GM18951 (cell line): ENCODE data around the gene CUL9.

Source experiments
- POLR2A ChIP-seq: IDR thresholded peaks from 4 replicates; pipeline ENCODE4 v1.6.1; 2011; ENCODE audit warnings: mild to moderate bottlenecking; ENCODE audit not compliant: insufficient read length, insufficient read depth; ENCODE audit errors: extremely low read depth
- in situ Hi-C: fragments of 300-500 bp; cut with MboI; formaldehyde crosslinking; loops from one replicate; pipeline ENCODE4 v1.12.0; 2022; ENCODE audit warnings: low sequenced_read_pairs, mixed read lengths, inconsistent platforms; ENCODE audit not compliant: unreplicated experiment

The CUL9 gene

GRCh38 chr6:43263314-43264178, 81.5 kb downstream of the CUL9 start:
- no peak for TF ChIP-seq POLR2A
- in situ Hi-C loops, result no loop called here

DNA sequence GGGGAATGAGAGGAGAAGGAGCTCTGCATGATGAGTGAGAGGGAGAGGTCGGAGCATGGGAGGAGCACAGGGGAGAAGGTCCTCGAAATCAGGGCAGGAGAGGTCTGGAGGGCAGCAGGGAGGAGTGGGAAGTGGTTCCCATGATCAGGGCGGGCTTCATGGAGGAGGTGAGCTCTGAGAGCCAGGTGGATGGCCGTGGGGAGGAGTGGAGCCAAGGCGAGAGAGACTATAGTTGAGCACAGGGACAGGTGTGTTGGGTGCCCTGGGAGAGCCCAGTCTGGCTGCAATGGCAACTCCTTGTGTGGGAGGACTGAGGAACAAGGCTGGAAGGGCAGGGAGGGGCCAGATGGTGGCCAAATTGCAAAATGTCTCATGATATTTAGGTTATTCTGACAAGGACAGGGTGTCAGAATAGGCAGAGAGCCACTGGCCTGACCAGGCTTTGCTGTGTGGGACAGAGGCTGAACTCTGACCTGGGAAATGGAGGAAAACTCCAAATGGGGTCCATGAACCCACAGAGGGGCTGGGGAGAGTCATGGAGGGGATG, 82.7 kb downstream of the CUL9 start:
- TF ChIP-seq POLR2A, result no peak
- in situ Hi-C loops, result no loop called here

DNA sequence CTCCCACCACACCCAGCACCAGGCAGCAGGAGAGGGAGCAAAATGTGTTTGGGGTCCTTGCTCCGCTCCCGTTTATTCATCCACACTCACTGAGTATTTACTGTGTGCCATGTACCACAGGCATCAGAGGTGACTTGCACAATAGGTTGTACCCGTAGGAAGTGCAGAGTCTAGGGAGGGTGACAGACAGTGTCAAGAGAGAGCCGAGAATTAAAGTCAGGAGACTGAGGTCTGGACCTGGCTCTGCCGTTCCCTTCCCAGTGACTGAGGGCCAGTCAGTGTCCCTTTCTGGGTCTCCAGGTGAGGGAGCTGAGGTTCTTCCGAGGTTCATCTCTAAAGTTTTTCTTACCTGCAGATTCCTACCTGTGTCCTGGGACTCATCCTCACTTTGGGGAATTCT, 83.6 kb downstream of the CUL9 start:
- TF ChIP-seq POLR2A, result no peak

DNA sequence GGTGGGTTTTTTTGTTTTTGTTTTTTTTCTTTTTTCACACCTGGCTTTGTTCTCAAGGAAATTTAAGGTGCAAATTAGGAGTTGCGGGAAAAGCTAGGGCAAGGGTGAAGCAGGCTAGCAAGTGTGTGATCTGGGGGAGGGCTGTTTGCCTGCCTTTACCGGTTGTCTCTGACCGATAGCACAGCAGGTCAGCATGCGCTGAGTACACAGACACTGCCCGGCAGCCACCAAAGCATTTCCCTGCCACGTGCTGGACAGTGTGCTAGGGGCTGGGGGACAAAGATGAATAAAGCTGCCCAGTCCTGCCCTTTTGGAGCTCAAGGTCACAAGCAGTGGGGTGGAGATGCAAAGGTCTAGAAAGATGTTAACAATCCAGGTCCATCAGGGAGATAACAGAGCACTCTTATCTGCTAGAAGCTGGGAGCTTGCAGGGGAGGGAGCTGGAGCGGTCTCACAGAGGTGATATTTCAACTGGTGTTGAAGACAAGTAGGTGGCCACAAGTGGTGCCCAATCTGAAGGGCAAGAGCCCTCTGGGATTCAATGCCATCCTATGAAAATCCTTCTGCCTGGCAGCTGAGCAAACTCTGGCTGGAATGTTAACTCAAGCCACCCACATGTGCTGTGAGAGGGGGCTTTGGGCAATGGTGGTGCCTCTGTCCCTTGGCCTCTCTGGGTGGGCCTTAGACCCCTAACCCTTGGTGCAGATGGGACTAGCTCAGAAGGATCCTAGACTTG, 85.8 kb downstream of the CUL9 start:
- TF ChIP-seq POLR2A, result no peak
- in situ Hi-C loops, result no loop called here

More for the DNA sequence above, 83.6 kb downstream of the CUL9 start:
- in situ Hi-C loops, result no loop called here

GRCh38 chr6:43268355-43268700, 86.3 kb downstream of the CUL9 start:
- in situ Hi-C loops, result no loop called here
- TF ChIP-seq POLR2A, result no peak

DNA sequence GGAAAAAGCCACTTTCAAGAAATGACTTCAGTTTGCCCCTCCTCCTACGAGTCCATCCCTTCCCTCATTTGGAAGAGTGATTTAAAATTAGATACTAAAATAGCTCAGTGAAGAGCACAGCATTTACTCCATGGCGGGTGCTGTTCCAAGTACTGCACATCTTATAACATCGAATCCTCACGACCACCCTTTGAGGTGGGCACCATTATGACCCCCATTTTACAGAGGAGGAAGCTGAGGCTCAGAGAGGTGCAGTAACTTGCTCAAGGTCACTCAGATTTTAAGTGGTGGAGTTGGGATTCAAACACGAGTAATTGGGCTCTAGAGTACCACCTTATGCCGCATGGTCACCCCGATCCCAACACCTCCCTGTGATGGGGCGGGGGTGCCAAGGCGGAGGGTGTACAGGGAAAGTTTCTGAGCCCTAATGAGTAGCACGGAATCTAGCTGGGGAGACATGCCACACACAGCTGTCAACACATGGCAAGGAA, 86.8 kb downstream of the CUL9 start:
- in situ Hi-C loops, result no loop called here
- TF ChIP-seq POLR2A, result no peak

- in situ Hi-C loops, result no loop called here
Measured at GRCh38 chr6:43269273-43270007, 87.4 kb downstream of the CUL9 start.

GRCh38 chr6:43271103-43271815, 89.3 kb downstream of the CUL9 start:
- in situ Hi-C loops, result no loop called here
- TF ChIP-seq POLR2A, result no peak

More at GRCh38 chr6:43269273-43270007, 87.4 kb downstream of the CUL9 start:
- no peak for TF ChIP-seq POLR2A

DNA sequence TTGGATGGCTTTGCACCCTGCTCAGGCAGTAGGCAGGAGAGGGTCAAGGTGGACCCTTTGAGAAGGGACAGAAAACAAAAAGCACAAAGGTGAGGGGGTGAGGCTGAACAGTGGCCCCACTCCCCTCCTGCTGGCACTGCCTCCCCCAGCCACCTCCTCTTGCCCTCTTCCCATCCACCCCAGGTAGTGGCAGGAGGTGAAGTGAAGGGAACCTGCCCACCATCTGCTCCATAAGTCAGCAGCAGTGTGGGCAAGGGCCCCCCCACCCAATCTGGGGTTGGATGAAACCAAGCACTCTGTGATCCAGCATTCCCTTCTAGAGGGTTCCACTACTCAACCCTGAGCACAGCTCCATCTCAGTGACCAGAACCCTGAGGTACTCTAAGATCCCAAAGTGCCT, 89.9 kb downstream of the CUL9 start:
- TF ChIP-seq POLR2A, result no peak
- in situ Hi-C loops, result no loop called here

- no peak for TF ChIP-seq POLR2A
- in situ Hi-C loops, result no loop called here
Measured at GRCh38 chr6:43273707-43274106, 91.7 kb downstream of the CUL9 start.
